Measurements from ENCODE around the gene ZNF189.

ZNF189 gene

DNA sequence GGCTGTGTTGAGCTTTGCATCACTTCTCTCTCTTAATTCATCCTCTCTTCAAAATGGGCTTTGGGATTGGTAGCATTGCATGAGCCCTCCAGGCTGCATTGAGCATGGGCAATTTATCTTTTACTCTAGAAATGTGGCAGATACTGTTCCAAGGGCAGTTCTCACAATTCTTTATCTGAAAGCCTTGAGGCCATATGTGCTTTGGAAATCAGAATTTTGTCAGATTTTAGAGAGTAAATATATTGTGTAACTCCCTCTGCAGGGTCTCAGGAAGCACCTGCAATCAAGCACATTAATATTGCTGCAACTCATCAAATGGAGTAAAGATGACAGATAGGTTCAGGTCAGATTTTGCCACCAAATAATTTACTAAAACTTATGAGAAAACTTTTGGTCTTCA, 19.3 kb downstream of the ZNF189 start:
- DNase-seq = no peak

GRCh38 chr9:101418518-101419430, 20.1 kb downstream of the ZNF189 start:
- DNase-seq = no peak

- no peak for DNase-seq
Measured at GRCh38 chr9:101419863-101420262, 21.2 kb downstream of the ZNF189 start.

DNA sequence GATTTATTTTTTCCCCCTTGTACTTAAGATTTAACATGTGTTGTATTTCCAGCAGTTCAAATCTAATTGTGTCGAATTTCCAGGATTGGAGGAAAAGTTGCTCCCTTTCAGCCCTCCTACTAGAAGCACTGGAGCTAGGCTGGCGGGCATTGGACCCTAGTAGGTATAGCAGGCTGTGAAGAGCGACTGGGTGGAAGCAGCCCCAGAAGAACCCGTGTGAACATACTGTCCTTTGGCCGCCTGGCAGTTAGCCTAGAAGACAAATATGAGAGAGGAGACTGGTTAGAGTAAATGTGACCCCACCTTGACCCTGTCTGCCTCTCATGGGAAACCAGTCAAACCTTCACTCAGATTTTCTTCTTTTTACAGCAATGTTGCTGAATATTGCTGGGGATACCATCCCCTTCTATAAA, 23.0 kb downstream of the ZNF189 start:
- DNase-seq = no peak

DNA sequence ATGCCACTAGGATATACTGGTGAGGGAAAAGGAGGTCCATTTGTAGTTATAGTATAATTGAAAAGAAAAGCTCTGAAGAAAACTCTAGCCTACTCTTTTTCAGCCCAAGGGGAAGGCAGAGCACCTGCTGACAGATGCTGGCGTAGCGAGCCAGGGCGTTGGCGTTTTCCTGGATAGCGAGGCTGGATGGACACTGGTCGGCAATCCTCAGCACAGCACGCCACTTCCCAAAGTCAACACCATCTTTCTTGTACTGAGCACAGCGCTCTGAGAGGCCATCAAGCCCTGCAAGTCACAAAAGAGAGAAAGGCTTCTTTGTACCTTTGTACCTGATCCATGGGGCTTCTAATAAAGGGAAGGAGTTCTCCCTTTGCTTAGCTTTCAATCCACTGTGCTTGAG, 28.7 kb downstream of the ZNF189 start:
- DNase-seq = no peak

- DNase-seq = no peak
Measured at GRCh38 chr9:101427957-101428655, 29.5 kb downstream of the ZNF189 start.

DNA sequence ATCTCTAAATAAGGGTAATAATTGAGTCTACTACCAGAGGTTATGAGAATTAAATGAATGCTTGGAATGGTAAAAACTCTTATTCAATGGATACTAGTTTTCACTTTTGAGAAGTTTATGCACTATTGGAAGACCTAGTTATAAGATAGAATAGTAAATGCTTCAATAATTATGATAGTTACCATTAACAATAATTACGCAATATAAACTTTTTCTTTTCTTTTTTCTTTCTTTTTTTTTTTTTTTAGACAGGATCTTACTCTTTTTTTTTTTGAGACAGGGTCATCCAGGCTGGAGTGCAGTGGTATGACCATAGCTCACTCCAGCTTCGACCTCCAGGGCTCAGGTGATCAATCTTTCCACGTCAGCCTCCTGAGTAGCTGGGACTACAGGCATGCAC, 30.3 kb downstream of the ZNF189 start:
- no peak for DNase-seq

- DNase-seq = no peak
Measured at GRCh38 chr9:101429736-101430135, 31.1 kb downstream of the ZNF189 start.

GRCh38 chr9:101432171-101432570, 33.5 kb downstream of the ZNF189 start:
- no peak for DNase-seq

DNA sequence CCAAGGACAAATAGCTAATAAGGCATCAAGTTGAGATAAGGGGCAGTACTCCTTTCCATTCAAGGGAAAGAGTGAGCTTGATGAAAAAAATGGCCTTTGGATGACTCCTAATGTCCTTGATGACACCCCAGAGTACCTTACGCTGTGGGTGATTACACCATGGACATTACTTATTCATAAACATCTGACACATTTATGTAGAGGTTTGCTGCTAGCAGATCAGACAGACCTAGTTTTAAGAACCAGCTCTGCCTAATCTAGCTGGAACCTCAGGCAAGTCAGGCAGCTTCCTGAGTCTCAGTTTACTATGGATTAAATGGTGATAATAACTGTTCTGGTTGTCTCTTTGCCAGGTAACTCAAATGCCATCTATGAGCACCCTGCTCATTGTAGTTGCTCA, 34.1 kb downstream of the ZNF189 start:
- DNase-seq = no peak

DNA sequence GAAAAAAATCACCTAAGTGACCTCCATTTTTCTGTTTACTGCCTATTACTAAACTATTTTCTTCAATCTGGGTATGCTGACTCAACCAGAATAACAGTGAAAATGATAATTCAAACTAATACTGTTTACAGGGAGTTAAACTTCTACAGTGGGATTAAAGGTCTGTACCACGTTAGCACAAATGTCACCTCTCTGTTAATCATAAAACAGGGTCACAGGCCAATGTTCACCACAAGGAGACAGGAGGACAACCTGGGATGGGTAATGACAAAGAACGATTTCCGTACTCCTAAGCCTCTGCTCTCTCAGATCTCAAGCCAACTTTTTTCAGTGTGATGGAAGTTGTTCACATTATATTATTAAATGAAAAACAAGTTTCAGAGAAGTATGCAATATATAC, 34.6 kb downstream of the ZNF189 start:
- DNase-seq = no peak

DNA sequence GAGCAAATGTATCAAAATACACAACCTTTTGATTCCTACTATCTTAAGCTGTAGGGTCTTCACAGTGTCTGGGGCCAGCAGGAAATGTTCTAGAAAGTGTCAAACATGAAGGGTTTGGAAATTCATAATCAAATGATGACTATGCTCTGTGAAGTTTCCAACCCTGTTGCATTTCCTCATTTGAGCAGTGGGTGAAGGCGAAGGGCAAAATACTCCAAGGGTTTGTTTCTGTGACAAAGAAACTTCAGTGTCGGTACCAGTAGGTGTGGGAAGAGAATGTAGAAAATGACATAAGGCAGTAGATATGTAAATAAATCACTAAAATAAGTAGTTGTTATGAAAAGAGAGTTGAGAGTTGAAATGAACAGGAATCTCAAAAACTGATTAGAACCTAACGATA, 36.3 kb downstream of the ZNF189 start:
- no peak for DNase-seq

DNA sequence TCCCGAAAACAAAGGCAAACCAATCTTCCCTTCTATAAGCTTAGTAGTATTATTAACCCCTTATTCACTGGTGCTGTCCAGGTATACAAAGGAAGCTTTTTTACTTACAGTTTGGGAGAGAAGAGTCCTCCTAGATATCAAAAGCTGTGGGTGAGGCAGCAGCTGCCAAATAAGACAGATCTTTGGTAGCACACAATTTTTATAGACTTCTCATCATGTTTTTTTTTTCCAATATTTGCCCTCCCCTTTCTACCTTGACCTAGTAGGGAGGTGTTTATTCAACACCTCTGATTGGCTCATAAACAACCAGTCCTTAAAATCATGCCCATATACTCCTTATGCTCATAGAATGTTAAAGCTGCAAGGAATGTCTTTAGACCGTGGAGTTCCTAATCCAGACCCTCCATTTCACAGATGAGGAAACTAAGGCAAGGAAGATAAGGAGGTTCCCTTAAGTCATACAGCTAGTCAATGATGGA, 37.0 kb downstream of the ZNF189 start, which contains the start of gene ALDOB:
Gene ALDOB, minus strand, starts transcription at position 174 of the 479 bp plus-strand sequence. CDS start 4,887 bp downstream, outside the sequence.
- DNase-seq = no peak

- DNase-seq = no peak
Measured at GRCh38 chr9:101437806-101438232, 39.2 kb downstream of the ZNF189 start.

GRCh38 chr9:101438523-101438922, 39.9 kb downstream of the ZNF189 start:
- no peak for DNase-seq

- DNase-seq = no peak
Measured at GRCh38 chr9:101440714-101441230, 42.1 kb downstream of the ZNF189 start.

- DNase-seq = no peak
Measured at GRCh38 chr9:101442318-101442717, 43.7 kb downstream of the ZNF189 start.

- DNase-seq = no peak
Measured at GRCh38 chr9:101442736-101443135, 44.1 kb downstream of the ZNF189 start.

DNA sequence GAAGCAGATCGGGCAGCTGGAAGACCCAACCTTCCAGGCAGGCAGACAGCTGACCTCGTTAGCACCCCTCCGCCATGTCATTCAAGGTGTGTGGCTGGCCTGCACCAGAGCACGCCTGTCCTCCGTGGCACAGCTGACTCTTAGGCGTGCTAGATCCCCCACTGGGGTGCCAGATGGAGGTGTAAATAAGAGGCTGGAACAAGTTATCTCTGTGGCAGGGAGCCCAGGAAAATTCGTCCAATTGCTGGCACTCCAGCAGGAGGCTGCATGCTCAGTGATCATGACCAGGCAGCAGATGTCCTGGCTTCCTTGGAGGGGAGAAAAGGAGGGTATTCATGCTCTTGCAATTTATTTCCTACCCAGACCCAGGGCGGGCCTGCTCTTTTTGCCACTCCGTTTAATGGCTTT, 44.7 kb downstream of the ZNF189 start:
- DNase-seq = peak in 32 of 58 donors; percentile 5 to 65 (median 24)

DNA sequence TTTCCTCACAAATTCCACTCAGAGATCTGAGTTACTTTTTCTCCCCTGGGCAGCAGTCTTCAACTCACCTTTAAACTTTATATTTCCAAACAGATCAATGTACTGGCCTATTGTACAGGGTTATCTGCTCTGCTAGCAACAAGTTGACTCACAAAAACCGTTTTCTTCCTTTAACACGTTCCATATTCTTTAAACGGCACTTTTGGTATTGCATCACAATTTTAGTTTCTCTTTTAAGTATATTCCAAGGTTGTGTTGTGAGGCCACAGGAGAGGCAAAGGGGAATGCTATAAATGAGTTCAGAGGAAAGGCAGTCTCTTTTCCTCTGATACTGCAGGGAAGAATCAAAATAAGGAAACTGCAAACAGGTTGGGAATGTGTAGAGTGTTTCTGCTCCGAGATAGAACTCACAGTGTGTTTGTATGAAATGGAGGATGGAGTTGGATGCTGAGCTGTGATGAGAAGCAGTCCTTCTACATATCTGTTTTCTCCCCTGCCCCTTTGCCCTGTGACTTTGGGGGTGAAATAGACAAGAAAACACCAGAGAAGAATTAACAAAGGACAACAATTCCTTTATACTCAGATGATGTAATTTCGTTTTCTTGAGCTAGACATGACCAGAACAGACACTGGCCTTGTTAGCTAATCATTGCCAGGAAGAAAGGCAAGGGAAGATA, 46.8 kb downstream of the ZNF189 start:
- no peak for DNase-seq

- no peak for DNase-seq
Measured at GRCh38 chr9:101446732-101447131, 48.1 kb downstream of the ZNF189 start.

GRCh38 chr9:101448680-101449070, 50.0 kb downstream of the ZNF189 start:
- no peak for DNase-seq
